Activated CD4-positive, alpha-beta T cell treated with anti-CD3 and anti-CD28 coated beads for 36 hours (primary cell): ENCODE measurements around the gene NUDT14. TPM values are rescaled to one million over a fixed set of nuclear protein-coding genes. Genes with fewer than 3 reads are reported as not detected.

Source experiments
- ATAC-seq: fragments of 200-7000 bp; cut with Tn5 transposase; one replicate; pipeline ENCODE4 v1.10.0; 2021; ENCODE audit warnings: mild to moderate bottlenecking, moderate library complexity
- CTCF ChIA-PET: fragments of 350-600 bp; sonication (Branson Sonifier 250); formaldehyde crosslinking; loops from one replicate; lab custom pipeline; 2021; ENCODE audit warnings: antibody characterized with exemption; lab: Charles Lee
- POLR2A ChIA-PET: fragments of 350-600 bp; sonication (Branson Sonifier 250); formaldehyde crosslinking; loops from one replicate; lab custom pipeline; 2021; ENCODE audit warnings: antibody characterized with exemption, inconsistent platforms; lab: Charles Lee
- DNase-seq: peaks from one replicate; pipeline ENCODE4 v3.0.0-alpha.2; 2020
- H3K27ac Mint-ChIP-seq: one replicate; pipeline ENCODE4 v1.8.0; 2021; ENCODE audit warnings: mixed read lengths
- H3K27me3 Mint-ChIP-seq: one replicate; pipeline ENCODE4 v1.8.0; 2021; ENCODE audit warnings: mixed read lengths
- H3K36me3 Mint-ChIP-seq: one replicate; pipeline ENCODE4 v1.8.0; 2021; ENCODE audit warnings: low read depth, mixed read lengths
- H3K4me1 Mint-ChIP-seq: one replicate; pipeline ENCODE4 v1.8.0; 2021; ENCODE audit warnings: mixed read lengths
- H3K4me3 Mint-ChIP-seq: one replicate; pipeline ENCODE4 v1.8.0; 2021; ENCODE audit warnings: mild to moderate bottlenecking, moderate library complexity, mixed read lengths
- H3K9me3 Mint-ChIP-seq: one replicate; pipeline ENCODE4 v1.8.0; 2021; ENCODE audit warnings: low read depth, mixed read lengths
- intact Hi-C, 2 experiments: fragments of 100-400 bp; cut with DNase I in 1 of 2; cut with micrococcal nuclease in 1 of 2; formaldehyde crosslinking; loops; one replicate each; pipeline versions ENCODE4 v1.14.2 to v1.15.1; 2022 to 2024; cut with DNase I, micrococcal nuclease
- total RNA-seq, 2 experiments: library from RNA; stranded (reverse); gene quantifications; one replicate each; pipeline ENCODE4 v1.2.3, GENCODE V29; 2021

The NUDT14 gene
- total RNA-seq, 2 experiments from 2014 or later: 12.3 to 13.5 TPM

DNA sequence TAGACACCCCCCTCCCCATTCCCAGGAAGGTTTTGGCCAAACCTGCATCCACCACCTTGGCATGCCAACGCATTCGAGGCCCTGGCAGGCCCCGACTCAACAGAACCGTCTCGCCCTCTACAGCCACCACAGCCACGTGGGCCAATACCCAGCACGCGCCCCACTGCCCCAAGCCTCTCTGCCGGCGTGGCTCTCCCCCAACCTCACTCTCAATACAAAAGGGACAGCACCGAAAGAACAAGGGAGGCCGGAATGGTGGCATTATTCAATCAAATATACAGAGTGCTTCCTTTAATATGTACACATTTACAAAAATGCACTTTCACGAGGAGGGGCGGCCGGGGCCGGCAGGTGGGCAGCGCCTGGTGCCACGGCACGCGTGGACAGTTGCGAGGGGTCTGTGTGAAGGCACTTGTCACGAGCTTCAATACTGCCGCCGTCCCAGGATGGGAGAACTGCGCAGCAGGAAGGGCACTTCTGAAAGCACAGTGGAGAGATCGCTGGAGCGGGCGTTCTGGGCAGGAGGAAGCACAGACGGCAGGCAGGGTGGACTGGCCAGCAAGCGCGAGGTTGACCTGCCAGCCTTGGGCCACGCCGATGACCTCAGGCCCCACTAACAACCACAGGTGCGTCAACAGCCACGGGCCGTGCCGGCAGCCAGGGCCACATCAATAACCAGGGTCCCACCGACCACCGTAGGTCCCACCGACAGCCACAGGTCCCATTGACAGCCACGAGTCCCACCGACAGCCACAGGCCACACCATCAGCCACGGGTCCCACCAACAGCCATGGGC, 39.4 kb downstream of the NUDT14 start:
- peaks cover 7% of the 10 kb centered on the region for H3K9me3 Mint-ChIP-seq
- intact Hi-C loops: no loop called here
- POLR2A ChIA-PET: no interaction called here
- H3K4me1 Mint-ChIP-seq: no peaks in the 10 kb centered on the region
- peak; percentile 2 for DNase-seq
- H3K27me3 Mint-ChIP-seq: no peaks in the 10 kb centered on the region
- ATAC-seq: no peak
- H3K27ac Mint-ChIP-seq: no peak overlapping the region
- H3K4me3 Mint-ChIP-seq: no peak overlapping the region
- CTCF ChIA-PET: no interaction called here
- H3K36me3 Mint-ChIP-seq: no peaks in the 10 kb centered on the region

DNA sequence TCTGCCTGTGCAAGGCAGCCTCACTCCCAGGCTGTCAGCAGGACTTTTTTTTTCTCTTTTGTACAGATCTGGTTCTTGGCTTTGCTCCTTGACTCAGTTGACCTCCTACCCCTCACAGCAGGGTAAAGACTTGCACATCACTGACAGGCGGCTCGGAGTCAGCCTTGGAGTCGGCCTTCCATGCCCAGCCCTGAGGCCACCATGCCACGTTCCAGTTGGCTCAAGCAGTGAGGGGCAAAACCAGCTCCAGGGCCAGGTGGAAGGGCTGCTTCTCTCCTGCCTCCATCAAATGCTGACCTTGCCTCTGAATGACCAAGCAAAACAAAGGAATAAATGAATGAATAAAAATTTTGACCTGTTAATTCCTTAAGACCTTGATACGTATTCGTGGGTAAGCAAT, 40.1 kb downstream of the NUDT14 start:
- ChIA-PET CTCF (no interaction called here), POLR2A (no interaction called here)
- intact Hi-C loops: no loop called here
- Mint-ChIP-seq H3K4me1 (no peaks in the 10 kb centered on the region), H3K4me3 (no peak overlapping the region), H3K27me3 (no peaks in the 10 kb centered on the region), H3K36me3 (no peaks in the 10 kb centered on the region), H3K9me3 (peaks cover 7% of the 10 kb centered on the region), H3K27ac (no peak overlapping the region)
- peak; percentile 3 for DNase-seq
- no peak for ATAC-seq

DNA sequence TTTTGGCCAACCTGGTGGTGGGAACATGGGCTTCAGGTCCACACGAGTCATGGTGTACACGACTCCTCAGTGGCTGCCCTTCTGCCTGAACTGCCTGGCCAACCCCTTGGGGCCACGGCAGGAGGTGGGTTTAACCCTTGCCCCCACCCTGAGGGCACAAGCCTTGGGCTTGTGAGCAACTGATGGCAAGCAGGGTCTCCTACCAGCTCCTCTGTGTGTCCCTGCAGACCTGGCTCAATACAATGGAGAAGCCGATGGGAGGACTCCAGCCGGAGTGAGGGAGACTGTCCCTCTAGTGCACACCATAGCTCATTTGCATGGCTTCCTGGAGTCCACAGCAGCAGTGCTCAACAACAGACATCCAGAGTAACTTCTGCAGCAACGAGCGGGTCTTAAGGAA, 40.5 kb downstream of the NUDT14 start:
- ChIA-PET POLR2A (no interaction called here), CTCF (no interaction called here)
- Mint-ChIP-seq H3K36me3 (no peaks in the 10 kb centered on the region), H3K4me1 (no peaks in the 10 kb centered on the region), H3K9me3 (peaks cover 7% of the 10 kb centered on the region), H3K27me3 (no peaks in the 10 kb centered on the region), H3K4me3 (no peak overlapping the region), H3K27ac (no peak overlapping the region)
- DNase-seq: no peak
- intact Hi-C loops: no loop called here
- no peak for ATAC-seq

DNA sequence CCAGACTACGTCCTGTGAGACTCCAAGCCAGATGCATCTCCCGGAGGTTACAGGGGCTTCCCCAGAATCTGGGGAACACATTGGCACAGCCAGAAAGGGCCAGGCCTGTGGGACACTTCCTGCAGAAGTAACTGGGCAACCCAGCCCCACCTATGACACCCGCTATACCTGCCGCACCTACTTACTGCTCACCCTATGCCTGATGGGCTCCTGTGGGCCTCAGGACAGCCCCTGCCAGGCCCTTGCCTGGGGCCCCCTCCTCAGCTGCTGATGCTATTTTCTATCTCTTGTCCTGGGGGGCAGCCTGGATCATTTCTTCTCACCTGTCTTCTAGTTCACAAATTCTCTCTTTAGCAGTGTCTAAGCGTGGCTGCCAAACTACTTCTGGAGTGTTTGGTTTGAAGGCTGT, 41.3 kb downstream of the NUDT14 start:
- H3K27me3 Mint-ChIP-seq: no peaks in the 10 kb centered on the region
- ChIA-PET POLR2A (no interaction called here), CTCF (no interaction called here)
- no peaks in the 10 kb centered on the region for H3K4me1 Mint-ChIP-seq
- peaks cover 7% of the 10 kb centered on the region for H3K9me3 Mint-ChIP-seq
- no peaks in the 10 kb centered on the region for H3K36me3 Mint-ChIP-seq
- H3K4me3 Mint-ChIP-seq: no peak overlapping the region
- no peak overlapping the region for H3K27ac Mint-ChIP-seq
- DNase-seq (peak; percentile 2), ATAC-seq (no peak)
- intact Hi-C loops: no loop called here

DNA sequence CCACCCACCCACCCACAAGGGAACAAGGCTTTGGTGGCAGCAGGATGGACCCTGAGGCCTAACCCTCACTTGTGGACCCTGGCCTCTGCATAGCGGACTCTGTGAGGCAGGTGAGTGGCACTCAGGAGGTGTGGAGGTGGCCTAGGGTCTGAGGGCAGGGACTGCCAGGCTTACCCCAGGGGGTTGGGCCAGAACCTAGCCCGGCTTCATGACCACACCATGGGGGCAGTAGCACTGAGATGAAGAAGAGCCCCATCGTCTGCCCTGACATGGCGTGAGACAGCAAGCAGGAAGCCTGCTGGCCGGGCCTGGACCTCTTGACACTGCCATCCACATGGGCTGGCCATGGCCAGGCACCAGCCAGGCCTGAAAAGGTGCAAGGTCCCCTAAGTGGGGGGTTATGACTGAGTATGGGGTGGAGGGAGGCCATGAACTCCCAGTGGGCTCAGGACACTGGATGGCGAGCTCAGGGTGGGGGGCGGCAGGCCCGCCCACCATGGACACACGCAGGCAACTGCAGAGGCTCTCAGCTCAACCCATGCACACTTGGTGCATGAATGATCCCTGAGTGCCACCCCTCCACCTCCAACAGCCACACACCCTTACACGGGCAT, 41.8 kb downstream of the NUDT14 start:
- peaks cover under 1% of the 10 kb centered on the region for H3K27me3 Mint-ChIP-seq

DNA sequence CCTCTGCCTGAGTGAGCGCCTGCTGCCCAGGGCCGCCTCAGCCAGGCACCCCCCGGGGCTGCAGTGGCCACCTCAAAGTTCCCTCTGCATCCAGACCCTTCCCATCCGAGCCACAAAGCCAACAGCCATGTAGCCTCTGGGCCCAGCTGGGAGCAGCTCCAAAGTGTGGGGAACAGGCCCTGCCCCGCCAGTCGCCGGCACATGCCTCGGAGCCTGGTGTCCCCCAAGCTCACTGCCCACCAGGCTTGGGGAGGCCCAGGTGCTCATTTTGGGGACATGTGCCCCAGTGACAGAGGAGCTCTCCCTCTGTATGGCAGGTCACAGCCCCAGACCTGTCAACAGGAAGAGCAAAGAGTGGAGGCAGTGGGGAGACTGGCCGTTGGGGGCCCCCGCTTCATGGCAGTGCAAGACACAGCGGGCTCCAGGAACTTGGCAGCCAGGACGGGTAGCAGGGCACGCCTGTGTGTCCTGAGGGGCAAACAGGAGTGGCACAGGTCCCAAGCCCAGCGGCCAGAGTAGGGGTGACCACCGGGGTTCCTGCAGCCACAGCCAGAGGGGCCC, 42.5 kb downstream of the NUDT14 start:
- intact Hi-C loops: no loop called here
- Mint-ChIP-seq H3K27ac (no peak overlapping the region), H3K27me3 (peaks cover 2% of the 10 kb centered on the region), H3K36me3 (no peaks in the 10 kb centered on the region), H3K4me1 (no peaks in the 10 kb centered on the region), H3K4me3 (no peak overlapping the region), H3K9me3 (peaks cover 7% of the 10 kb centered on the region)
- ChIA-PET CTCF (no interaction called here), POLR2A (no interaction called here)
- DNase-seq: no peak
- ATAC-seq: no peak

More for the DNA sequence above, 41.8 kb downstream of the NUDT14 start:
- Mint-ChIP-seq H3K9me3 (peaks cover 7% of the 10 kb centered on the region), H3K27ac (no peak overlapping the region), H3K4me1 (no peaks in the 10 kb centered on the region), H3K36me3 (no peaks in the 10 kb centered on the region), H3K4me3 (no peak overlapping the region)
- DNase-seq: no peak
- ATAC-seq: no peak
- ChIA-PET CTCF (no interaction called here), POLR2A (no interaction called here)
- intact Hi-C loops: no loop called here

DNA sequence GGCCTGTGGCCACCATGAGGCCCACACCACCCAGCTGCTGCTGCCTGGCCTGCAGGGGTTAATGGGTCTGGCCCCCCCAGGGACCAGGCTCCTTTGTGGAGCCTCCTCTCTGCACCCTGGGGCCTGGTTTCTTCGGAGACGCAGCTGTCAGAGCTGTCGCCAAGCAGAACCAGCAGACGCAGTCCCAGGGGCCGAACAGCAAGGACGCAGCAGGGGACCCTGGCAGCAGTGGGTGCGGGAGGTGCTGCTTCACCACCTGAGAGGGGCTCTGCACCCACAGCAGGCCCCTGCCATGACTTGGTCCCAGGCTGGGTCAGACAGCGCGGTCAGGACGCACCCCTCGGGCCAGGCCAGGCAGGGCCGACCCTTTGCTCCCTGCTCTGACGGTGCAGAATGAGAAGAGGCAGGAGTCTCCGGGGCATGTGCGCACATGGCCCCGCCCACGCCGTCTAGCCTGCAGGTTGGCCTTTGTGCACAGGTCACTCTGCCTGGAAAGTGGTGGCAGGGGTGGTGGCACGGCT, 43.0 kb downstream of the NUDT14 start:
- Mint-ChIP-seq H3K4me3 (no peak overlapping the region), H3K36me3 (no peaks in the 10 kb centered on the region), H3K27ac (no peak overlapping the region), H3K9me3 (peaks cover 10% of the 10 kb centered on the region), H3K4me1 (no peaks in the 10 kb centered on the region), H3K27me3 (peaks cover 5% of the 10 kb centered on the region)
- ATAC-seq: no peak
- intact Hi-C loops: no loop called here
- POLR2A ChIA-PET: no interaction called here
- DNase-seq: no peak
- CTCF ChIA-PET: no interaction called here

DNA sequence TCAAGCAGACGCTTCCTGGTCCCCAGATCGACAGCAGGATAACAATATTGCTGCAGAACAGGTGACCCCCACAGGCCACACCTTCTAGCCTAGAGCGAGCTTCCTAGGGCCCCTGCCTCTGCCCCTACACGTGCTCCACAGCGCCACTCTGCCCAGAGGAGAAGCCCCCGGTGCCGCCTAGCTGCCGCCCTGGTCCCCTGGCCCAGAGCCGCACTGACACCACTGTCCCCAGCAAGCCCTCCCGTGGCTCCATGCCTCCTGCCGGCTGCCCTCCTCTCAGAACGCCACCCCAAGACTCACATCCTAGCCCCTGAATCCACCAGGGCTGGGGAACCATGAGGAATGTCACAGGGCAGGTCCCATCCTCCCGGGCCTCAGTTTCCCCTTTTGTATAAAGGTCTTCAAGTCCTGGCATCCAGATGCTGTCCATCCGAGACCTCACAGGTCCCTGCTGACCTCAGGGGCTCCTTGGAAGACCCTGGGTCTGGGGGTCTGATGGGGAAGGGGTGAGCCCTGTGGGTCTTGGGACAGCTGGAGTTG, 43.6 kb downstream of the NUDT14 start:
- Mint-ChIP-seq H3K36me3 (no peaks in the 10 kb centered on the region), H3K4me3 (no peak overlapping the region), H3K27me3 (peaks cover 5% of the 10 kb centered on the region), H3K9me3 (peaks cover 13% of the 10 kb centered on the region), H3K27ac (no peak overlapping the region), H3K4me1 (no peaks in the 10 kb centered on the region)
- intact Hi-C loops: no loop called here
- ATAC-seq: no peak
- DNase-seq: no peak
- POLR2A ChIA-PET: no interaction called here
- CTCF ChIA-PET: no interaction called here

DNA sequence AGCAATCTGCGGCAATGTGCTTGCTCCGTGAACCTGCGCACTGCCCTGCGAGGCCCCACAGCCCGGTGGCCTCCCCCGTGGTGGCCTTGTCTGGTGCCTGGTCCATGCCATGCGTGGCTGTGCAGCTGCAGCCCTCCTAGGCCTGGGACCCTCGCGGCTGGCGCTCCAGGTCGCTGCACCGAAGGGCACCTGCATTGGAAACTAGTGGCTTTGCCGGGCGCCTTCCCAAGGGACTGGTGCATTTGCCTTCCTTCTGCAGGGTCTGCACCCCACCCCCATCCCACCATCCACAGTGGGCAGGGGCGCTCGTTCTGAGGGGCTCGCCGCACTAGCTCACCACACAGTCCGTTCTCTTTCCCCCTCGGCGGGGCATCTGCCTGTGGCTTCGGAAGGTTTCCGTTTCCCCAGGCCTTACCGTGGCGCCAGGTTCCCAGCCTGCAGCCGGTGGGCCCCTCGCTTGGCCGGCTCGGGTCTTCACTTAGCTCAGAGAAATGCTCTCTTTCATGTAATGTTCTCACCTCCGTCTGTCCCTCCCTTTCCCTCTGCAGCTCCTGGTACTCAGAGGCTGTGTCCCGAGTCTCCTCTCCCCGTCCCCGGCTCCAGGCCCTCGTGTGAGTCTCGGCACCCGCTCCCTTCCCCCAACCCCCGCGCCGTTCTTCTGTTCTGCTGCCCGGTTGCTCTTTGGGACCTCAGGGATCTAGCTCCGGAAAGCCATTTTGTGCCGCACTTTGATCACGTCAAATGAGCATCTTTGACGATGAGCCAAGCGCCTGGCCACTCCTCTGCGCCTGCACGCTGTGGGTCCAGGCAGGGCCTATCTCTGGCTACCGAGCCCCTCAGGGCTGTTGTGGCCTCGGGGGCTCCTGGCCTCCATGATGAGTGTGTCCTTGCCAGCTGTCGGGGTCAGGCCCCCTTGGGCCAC, 44.5 kb downstream of the NUDT14 start:
- no peak overlapping the region for H3K4me3 Mint-ChIP-seq
- intact Hi-C loops: no loop called here
- ATAC-seq (no peak), DNase-seq (no peak)
- peaks cover 13% of the 10 kb centered on the region for H3K9me3 Mint-ChIP-seq
- H3K27me3 Mint-ChIP-seq: peaks cover 5% of the 10 kb centered on the region
- H3K4me1 Mint-ChIP-seq: no peaks in the 10 kb centered on the region
- POLR2A ChIA-PET: no interaction called here
- CTCF ChIA-PET: no interaction called here
- H3K27ac Mint-ChIP-seq: no peak overlapping the region
- no peaks in the 10 kb centered on the region for H3K36me3 Mint-ChIP-seq

DNA sequence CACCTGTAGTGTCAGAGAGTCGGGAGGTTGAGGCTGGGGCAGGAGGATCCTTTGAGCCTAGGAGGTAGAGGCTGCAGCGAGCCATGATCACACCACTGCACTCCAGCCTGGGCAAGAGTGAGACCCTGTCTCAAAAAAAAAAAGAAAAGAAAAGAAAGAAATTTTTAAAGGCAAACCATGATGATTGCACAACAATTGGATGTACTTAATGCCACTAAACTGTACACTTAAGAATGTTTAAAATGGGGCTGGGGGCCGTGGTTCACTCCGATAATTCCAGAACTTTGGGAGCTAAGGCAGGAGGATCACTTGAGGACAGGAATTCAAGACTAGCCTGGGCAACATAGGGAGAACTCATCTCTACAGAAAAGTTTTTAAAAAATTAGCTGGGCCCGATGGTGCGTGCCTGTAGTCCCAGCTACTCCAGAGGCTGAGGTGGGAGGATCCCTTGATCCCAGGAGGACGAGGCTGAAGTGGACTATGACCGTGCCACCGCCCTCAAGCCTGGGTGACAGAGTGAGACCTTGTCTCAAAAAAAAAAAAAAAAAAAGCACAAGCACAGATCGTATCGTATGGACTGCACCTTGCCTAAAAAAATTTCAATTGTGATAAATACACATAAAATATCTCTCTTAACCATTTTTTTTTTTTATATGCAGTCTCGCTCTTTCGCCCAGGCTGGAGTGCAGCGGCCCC, 45.3 kb downstream of the NUDT14 start:
- intact Hi-C loops: no loop called here
- peaks cover 5% of the 10 kb centered on the region for H3K27me3 Mint-ChIP-seq
- no peak for DNase-seq
- no peak overlapping the region for H3K4me3 Mint-ChIP-seq
- no peak for ATAC-seq
- CTCF ChIA-PET: no interaction called here
- POLR2A ChIA-PET: no interaction called here
- H3K4me1 Mint-ChIP-seq: no peaks in the 10 kb centered on the region
- no peaks in the 10 kb centered on the region for H3K36me3 Mint-ChIP-seq
- H3K9me3 Mint-ChIP-seq: peaks cover 13% of the 10 kb centered on the region
- H3K27ac Mint-ChIP-seq: no peak overlapping the region
